ENCODE measurements around the gene L3MBTL2. TPM values are rescaled to one million over a fixed set of nuclear protein-coding genes. Genes with fewer than 3 reads are reported as not detected.

L3MBTL2 gene
- total RNA-seq, 1 experiment from 2014 or later: 33.6 TPM

DNA sequence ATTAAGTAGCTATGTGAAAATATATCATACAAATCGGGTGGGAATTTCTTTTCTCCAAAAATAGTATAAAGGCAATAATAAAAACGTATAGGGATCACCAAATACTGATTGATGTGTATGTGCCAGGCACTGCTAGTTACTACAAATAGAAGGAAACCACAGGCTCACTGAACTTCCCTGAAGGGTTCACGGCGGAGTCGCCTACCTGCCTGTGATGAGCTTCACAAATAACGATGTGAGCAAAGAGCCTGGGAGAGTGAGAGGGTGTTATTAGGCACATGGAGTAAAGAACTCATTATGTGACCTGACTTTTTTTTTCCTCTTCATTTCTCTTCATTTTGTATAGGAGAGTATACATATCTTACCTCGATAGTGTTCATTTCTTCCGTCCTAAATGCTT lies 36.0 kb upstream of the L3MBTL2 start:
- Mint-ChIP-seq H3K27me3 (ENCODE audit: low read depth) (no peaks in the 10 kb centered on the region; the same call in 1 of the 2 replicates), H3K4me3 (no peak overlapping the region), H3K4me1 (0 out of 4 replicates have a peak, but pooled peaks cover 0 to 2% of the 10 kb centered on the region in 2 experiments), H3K27ac (no peak overlapping the region; a peak in 1 of 7 replicates), H3K36me3 (ENCODE audit: insufficient read depth in 1 of 3, low read depth in 3 of 3) (peaks cover 53 to 86% (median 83%) of the 10 kb centered on the region in 3 experiments; a peak in 6 of 7 replicates), H3K9me3 (no peaks in the 10 kb centered on the region)
- no peak overlapping the region for H2BK12ac ChIP-seq (ENCODE audit: insufficient read length, low read depth, low read length)
- no peak overlapping the region for H3K9ac ChIP-seq (ENCODE audit: extremely low read depth, insufficient read length, low read length)
- H3K27me3 ChIP-seq (ENCODE audit: insufficient read depth, low read length): no peaks in the 10 kb centered on the region
- H2BK15ac ChIP-seq (ENCODE audit: low read depth, low read length): no peak overlapping the region
- no peak overlapping the region for H2BK120ac ChIP-seq (ENCODE audit: low read depth, low read length, poor library complexity, severe bottlenecking)
- no CpG with 5 or more reads among the region's 8 CpGs for WGBS (ENCODE audit: extremely low coverage, insufficient read length, low lambda C conversion rate)
- no peak overlapping the region for H3K23ac ChIP-seq (ENCODE audit: insufficient read length, low read depth, low read length)
- H4K91ac ChIP-seq (ENCODE audit: insufficient read length, low read depth, low read length): no peak overlapping the region
- H3T11ph ChIP-seq (ENCODE audit: low read length): no peak overlapping the region
- H3K23me2 ChIP-seq (ENCODE audit: insufficient read length, low read depth, low read length, poor library complexity, severe bottlenecking): no peaks in the 10 kb centered on the region
- no peaks in the 10 kb centered on the region for H3K4me1 ChIP-seq (ENCODE audit: insufficient read depth, low read length)
- no peaks in the 10 kb centered on the region for H3K79me2 ChIP-seq (ENCODE audit: insufficient read depth, low read length)
- no peak for DNase-seq
- no peak overlapping the region for H3K27ac ChIP-seq (ENCODE audit: insufficient read length, low read depth, low read length)
- no peaks in the 10 kb centered on the region for H3K79me1 ChIP-seq (ENCODE audit: insufficient read depth, low read depth, low read length, poor library complexity, severe bottlenecking)
- no peak overlapping the region for H3K4me2 ChIP-seq (ENCODE audit: insufficient read depth, insufficient read length, low read length)
- no peak overlapping the region for H2BK20ac ChIP-seq (ENCODE audit: low read depth, low read length, poor library complexity, severe bottlenecking)
- no peak overlapping the region for H4K8ac ChIP-seq (replicated peaks; ENCODE audit: insufficient read length, low read depth, low read length)
- H3K4ac ChIP-seq (ENCODE audit: low read depth, low read length): no peak overlapping the region
- no peak overlapping the region for H3K56ac ChIP-seq (ENCODE audit: insufficient read length, low read depth, low read length)
- H3K9me3 ChIP-seq (ENCODE audit: control insufficient read depth, low read depth, low read length): no peaks in the 10 kb centered on the region
- H2AFZ ChIP-seq (ENCODE audit: low read length): no peak overlapping the region
- no peak overlapping the region for H2AK5ac ChIP-seq (ENCODE audit: insufficient read length, low read length)
- no peak for TF ChIP-seq CTCF (conservative IDR thresholded peaks at IDR 0.05)
- H4K5ac ChIP-seq (ENCODE audit: insufficient read length, low read depth, low read length): no peak overlapping the region
- no peak overlapping the region for H3K18ac ChIP-seq (ENCODE audit: insufficient read length, low read depth, low read length)
- no peak overlapping the region for H2BK5ac ChIP-seq (ENCODE audit: insufficient read length, low read length)
- no peaks in the 10 kb centered on the region for H4K20me1 ChIP-seq (ENCODE audit: control insufficient read depth, insufficient read depth, insufficient read length)
- H3K14ac ChIP-seq (ENCODE audit: insufficient read depth, low read length): no peak overlapping the region
